Neural crest cell (in vitro differentiated cells): ENCODE data around the gene SNX21. TPM values are rescaled to one million over a fixed set of nuclear protein-coding genes. Genes with fewer than 3 reads are reported as not detected.
"Not testable (repeated sequence)": the region's sequence is repeated elsewhere in the genome, so short reads cannot be mapped to it uniquely, and the experiment has no call there.

Experiments used
- DNase-seq: peaks from one replicate; pipeline ENCODE4 v3.0.0; 2021; ENCODE audit warnings: low read depth, mixed read lengths, low spot score
- H3K27ac Mint-ChIP-seq: one replicate; pipeline ENCODE4 v1.8.0; 2021; ENCODE audit warnings: mild to moderate bottlenecking, mixed read lengths; ENCODE audit not compliant: unreplicated experiment
- H3K27me3 Mint-ChIP-seq: 2 replicates; pipeline ENCODE4 v1.8.0; 2021; ENCODE audit warnings: low read depth, mild to moderate bottlenecking, mixed read lengths
- H3K36me3 Mint-ChIP-seq: 2 replicates; pipeline ENCODE4 v1.8.0; 2021; ENCODE audit warnings: low read depth, mild to moderate bottlenecking, mixed read lengths
- H3K4me1 Mint-ChIP-seq: 2 replicates; pipeline ENCODE4 v1.8.0; 2021; ENCODE audit warnings: mixed read lengths
- H3K4me3 Mint-ChIP-seq: one replicate; pipeline ENCODE4 v1.8.0; 2021; ENCODE audit warnings: mild to moderate bottlenecking, mixed read lengths
- H3K9me3 Mint-ChIP-seq: 2 replicates; pipeline ENCODE4 v1.8.0; 2021; ENCODE audit warnings: mixed read lengths
- CTCF ChIP-seq: fragments of 200-600 bp; sonication (generic); conservative IDR thresholded peaks from 2 replicates; pipeline ENCODE4 v1.5.0; 2021; ENCODE audit warnings: antibody characterized with exemption, mild to moderate bottlenecking
- total RNA-seq: library from RNA; stranded (reverse); gene quantifications from 2 replicates; pipeline ENCODE4 v1.2.1, GENCODE V29; 2021

Gene SNX21
- total RNA-seq, 1 donor from 2014 or later = 16.8 TPM

- H3K4me3 Mint-ChIP-seq = no peak overlapping the region
- no peaks in the 10 kb centered on the region for H3K27me3 Mint-ChIP-seq
- DNase-seq = no peak
- H3K36me3 Mint-ChIP-seq = peaks cover 3% of the 10 kb centered on the region
- peaks cover 4% of the 10 kb centered on the region for H3K9me3 Mint-ChIP-seq
- H3K27ac Mint-ChIP-seq = no peak overlapping the region
- no peak for TF ChIP-seq CTCF
- H3K4me1 Mint-ChIP-seq = peaks cover 12% of the 10 kb centered on the region
These were observed 40.0 kb downstream of the SNX21 start for GRCh38 chr20:45873409-45874103.

GRCh38 chr20:45874104-45874481 lies 40.5 kb downstream of the SNX21 start:
- H3K27ac Mint-ChIP-seq, H3K27me3 Mint-ChIP-seq, H3K9me3 Mint-ChIP-seq, H3K4me3 Mint-ChIP-seq, DNase-seq, H3K36me3 Mint-ChIP-seq: not testable (repeated sequence)
- H3K4me1 Mint-ChIP-seq = peaks cover 12% of the 10 kb centered on the region

GRCh38 chr20:45874576-45874975 lies 41.0 kb downstream of the SNX21 start:
- Mint-ChIP-seq H3K36me3 (peaks cover 3% of the 10 kb centered on the region), H3K27ac (peak overlapping the region; percentile 8), H3K4me1 (peaks cover 12% of the 10 kb centered on the region)

GRCh38 chr20:45878076-45878761 lies 44.6 kb downstream of the SNX21 start:
- no peak for TF ChIP-seq CTCF
- peaks cover 3% of the 10 kb centered on the region for H3K36me3 Mint-ChIP-seq
- peaks cover 4% of the 10 kb centered on the region for H3K9me3 Mint-ChIP-seq
- no peak overlapping the region for H3K27ac Mint-ChIP-seq
- H3K4me1 Mint-ChIP-seq = peaks cover 31% of the 10 kb centered on the region
- no peaks in the 10 kb centered on the region for H3K27me3 Mint-ChIP-seq
- H3K4me3 Mint-ChIP-seq = no peak overlapping the region
- DNase-seq = no peak

More at GRCh38 chr20:45874576-45874975, 41.0 kb downstream of the SNX21 start:
- H3K27me3 Mint-ChIP-seq = no peaks in the 10 kb centered on the region
- no peak for DNase-seq
- H3K4me3 Mint-ChIP-seq = peak overlapping the region; percentile 31
- peaks cover 4% of the 10 kb centered on the region for H3K9me3 Mint-ChIP-seq
- TF ChIP-seq CTCF = no peak

GRCh38 chr20:45880988-45881788 lies 47.6 kb downstream of the SNX21 start, which contains the start of gene ZSWIM1:
Gene ZSWIM1 (plus strand): TSS chr20:45881227. CDS start chr20:45882593, 1,366 bp downstream.
- H3K9me3 Mint-ChIP-seq = no peaks in the 10 kb centered on the region
- H3K27ac Mint-ChIP-seq = peak within 1 kb of the TSS; percentile 91
- no peak for TF ChIP-seq CTCF
- peaks cover 2% of the 10 kb centered on the region for H3K36me3 Mint-ChIP-seq
- H3K27me3 Mint-ChIP-seq = no peaks in the 10 kb centered on the region
- H3K4me3 Mint-ChIP-seq = peak within 1 kb of the TSS; percentile 95
- H3K4me1 Mint-ChIP-seq = peaks cover 20% of the 10 kb centered on the region
- DNase-seq = peak; percentile 98
